ENCODE data around the gene TRPM2.

DNA sequence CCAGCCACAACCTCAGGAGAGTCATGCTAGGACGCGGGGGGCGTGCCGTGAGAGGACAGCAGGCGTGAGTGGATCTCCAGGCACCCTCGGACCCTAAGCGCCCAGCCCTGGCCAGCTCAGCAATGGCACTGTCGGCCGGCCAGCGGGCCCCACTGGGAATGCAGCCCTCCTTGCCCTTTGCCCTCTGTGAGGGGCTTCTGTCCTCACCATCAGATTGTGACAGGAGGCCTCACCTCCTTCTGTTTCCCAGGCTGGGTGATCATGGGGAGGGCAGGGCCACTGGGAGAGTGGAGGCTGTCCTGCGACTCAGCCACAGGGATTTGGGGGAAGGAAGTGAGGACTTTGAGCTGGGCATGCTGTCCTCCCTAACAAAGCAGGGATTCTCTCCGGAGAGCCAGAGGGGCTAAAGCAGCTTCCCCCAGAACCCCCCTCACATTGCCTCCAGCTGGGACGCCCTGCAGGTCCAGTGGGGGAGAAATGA is 95.3 kb downstream of the TRPM2 start:
- TF ChIP-seq, protein P1, sequence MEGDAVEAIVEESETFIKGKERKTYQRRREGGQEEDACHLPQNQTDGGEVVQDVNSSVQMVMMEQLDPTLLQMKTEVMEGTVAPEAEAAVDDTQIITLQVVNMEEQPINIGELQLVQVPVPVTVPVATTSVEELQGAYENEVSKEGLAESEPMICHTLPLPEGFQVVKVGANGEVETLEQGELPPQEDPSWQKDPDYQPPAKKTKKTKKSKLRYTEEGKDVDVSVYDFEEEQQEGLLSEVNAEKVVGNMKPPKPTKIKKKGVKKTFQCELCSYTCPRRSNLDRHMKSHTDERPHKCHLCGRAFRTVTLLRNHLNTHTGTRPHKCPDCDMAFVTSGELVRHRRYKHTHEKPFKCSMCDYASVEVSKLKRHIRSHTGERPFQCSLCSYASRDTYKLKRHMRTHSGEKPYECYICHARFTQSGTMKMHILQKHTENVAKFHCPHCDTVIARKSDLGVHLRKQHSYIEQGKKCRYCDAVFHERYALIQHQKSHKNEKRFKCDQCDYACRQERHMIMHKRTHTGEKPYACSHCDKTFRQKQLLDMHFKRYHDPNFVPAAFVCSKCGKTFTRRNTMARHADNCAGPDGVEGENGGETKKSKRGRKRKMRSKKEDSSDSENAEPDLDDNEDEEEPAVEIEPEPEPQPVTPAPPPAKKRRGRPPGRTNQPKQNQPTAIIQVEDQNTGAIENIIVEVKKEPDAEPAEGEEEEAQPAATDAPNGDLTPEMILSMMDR (IDR thresholded peaks at IDR 0.05; ENCODE audit: borderline replicate concordance, extremely low read depth, low read length, poor library complexity, severe bottlenecking): no peak
- TF ChIP-seq EZH2 (IDR thresholded peaks at IDR 0.05; ENCODE audit: borderline replicate concordance, low read depth, low read length, severe bottlenecking): no peak

All from DND-41 (cell line).